ENCODE measurements around the gene PRUNE2. TPM values are rescaled to one million over a fixed set of nuclear protein-coding genes. Genes with fewer than 3 reads are reported as not detected.
"Not testable (repeated sequence)": the region's sequence is repeated elsewhere in the genome, so short reads cannot be mapped to it uniquely, and the experiment has no call there.

Gene PRUNE2
- total RNA-seq, 1 donor from 2014 or later = 7.8 TPM

DNA sequence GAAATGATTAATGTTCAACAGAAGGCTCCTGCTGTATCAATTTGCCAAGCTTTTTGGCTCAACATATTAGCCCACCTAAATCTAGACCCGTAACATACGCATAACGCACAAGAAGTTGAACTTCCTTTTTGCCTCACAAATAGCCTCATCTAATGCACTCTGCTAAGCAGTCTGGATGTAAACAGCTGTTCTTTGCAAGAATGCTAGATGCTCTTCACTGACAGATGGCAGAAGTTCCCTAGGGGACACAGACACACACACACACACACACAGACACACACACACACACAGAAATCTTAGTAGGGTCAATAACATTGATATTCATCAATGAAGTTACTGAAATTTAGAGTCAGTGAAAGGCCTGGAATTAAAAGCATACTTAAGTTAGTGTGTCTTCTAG is 154.9 kb downstream of the PRUNE2 start:
- H3K9ac ChIP-seq (ENCODE audit: low read depth in 1 of 3, low read length in 3 of 3) = no peak overlapping the region
- no peaks in the 10 kb centered on the region for H3K9me3 ChIP-seq (ENCODE audit: control insufficient read depth in 3 of 3, low read length in 3 of 3)
- no peaks in the 10 kb centered on the region for H3K36me3 ChIP-seq (ENCODE audit: control insufficient read depth in 3 of 3, insufficient read depth in 3 of 3, low read length in 3 of 3)
- no peaks in the 10 kb centered on the region for H3K4me1 ChIP-seq (ENCODE audit: control insufficient read depth in 3 of 3, insufficient read depth in 3 of 3, low read length in 3 of 3)
- H3K4me3 ChIP-seq (ENCODE audit: low read length in 3 of 3) = no peak overlapping the region
- no peaks in the 10 kb centered on the region for H3K27me3 ChIP-seq (ENCODE audit: control insufficient read depth in 3 of 3, insufficient read depth in 3 of 3, low read length in 3 of 3)
- no peak overlapping the region for H3K27ac ChIP-seq (ENCODE audit: low read depth, low read length)

- peaks cover 0 to 4% (median 0%) of the 10 kb centered on the region in 3 donors for H3K9me3 ChIP-seq (ENCODE audit: control insufficient read depth in 3 of 3, low read length in 3 of 3)
- H3K36me3 ChIP-seq (ENCODE audit: control insufficient read depth in 3 of 3, insufficient read depth in 3 of 3, low read length in 3 of 3) = no peaks in the 10 kb centered on the region
- no peaks in the 10 kb centered on the region for H3K27me3 ChIP-seq (ENCODE audit: control insufficient read depth in 3 of 3, insufficient read depth in 3 of 3, low read length in 3 of 3)
- H3K27ac ChIP-seq (ENCODE audit: low read depth, low read length) = no peak overlapping the region
- no peak overlapping the region for H3K9ac ChIP-seq (ENCODE audit: low read depth in 1 of 3, low read length in 3 of 3)
- no peak overlapping the region for H3K4me3 ChIP-seq (ENCODE audit: low read length in 3 of 3)
- H3K4me1 ChIP-seq (ENCODE audit: control insufficient read depth in 3 of 3, insufficient read depth in 3 of 3, low read length in 3 of 3) = no peaks in the 10 kb centered on the region
Measured at GRCh38 chr9:76744336-76744735, 161.6 kb downstream of the PRUNE2 start.

GRCh38 chr9:76743931-76744330 is 162.0 kb downstream of the PRUNE2 start:
- Histone ChIP-seq H3K27ac (ENCODE audit: low read depth, low read length) (no peak overlapping the region), H3K4me3 (ENCODE audit: low read length in 3 of 3) (no peak overlapping the region), H3K27me3 (ENCODE audit: control insufficient read depth in 3 of 3, insufficient read depth in 3 of 3, low read length in 3 of 3) (no peaks in the 10 kb centered on the region), H3K36me3 (ENCODE audit: control insufficient read depth in 3 of 3, insufficient read depth in 3 of 3, low read length in 3 of 3) (no peaks in the 10 kb centered on the region), H3K9me3 (ENCODE audit: control insufficient read depth in 3 of 3, low read length in 3 of 3) (peaks cover 0 to 4% (median 0%) of the 10 kb centered on the region in 3 donors), H3K4me1 (ENCODE audit: control insufficient read depth in 3 of 3, insufficient read depth in 3 of 3, low read length in 3 of 3) (no peaks in the 10 kb centered on the region), H3K9ac (ENCODE audit: low read depth in 1 of 3, low read length in 3 of 3) (no peak overlapping the region)

DNA sequence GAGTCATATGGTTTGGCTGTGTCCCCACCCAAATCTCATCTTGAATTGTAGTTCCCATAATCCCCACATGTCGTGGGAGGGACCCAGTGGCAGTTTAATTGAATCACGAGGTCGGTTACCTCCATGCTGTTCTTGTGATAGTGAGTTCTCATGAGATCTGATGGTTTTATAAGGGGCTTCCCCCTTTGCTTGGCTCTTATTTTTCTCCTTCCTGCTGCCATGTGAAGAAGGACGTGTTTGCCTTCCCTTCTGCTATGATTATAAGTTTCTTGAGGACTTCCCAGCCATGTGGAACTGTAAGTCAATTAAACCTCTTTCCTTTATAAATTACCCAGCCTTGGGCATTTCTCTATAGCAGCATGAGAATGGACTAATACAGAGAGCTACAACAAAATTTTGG is 163.0 kb downstream of the PRUNE2 start:
- H3K9me3 ChIP-seq (ENCODE audit: control insufficient read depth in 3 of 3, low read length in 3 of 3); H3K9ac ChIP-seq (ENCODE audit: low read depth in 1 of 3, low read length in 3 of 3); H3K4me3 ChIP-seq (ENCODE audit: low read length in 3 of 3); H3K27me3 ChIP-seq (ENCODE audit: control insufficient read depth in 3 of 3, insufficient read depth in 3 of 3, low read length in 3 of 3); H3K4me1 ChIP-seq (ENCODE audit: control insufficient read depth in 3 of 3, insufficient read depth in 3 of 3, low read length in 3 of 3); H3K36me3 ChIP-seq (ENCODE audit: control insufficient read depth in 3 of 3, insufficient read depth in 3 of 3, low read length in 3 of 3); H3K27ac ChIP-seq (ENCODE audit: low read depth, low read length): not testable (repeated sequence)

GRCh38 chr9:76741524-76741923 is 164.4 kb downstream of the PRUNE2 start:
- H3K27ac ChIP-seq (ENCODE audit: low read depth, low read length) = no peak overlapping the region
- H3K4me3 ChIP-seq (ENCODE audit: low read length in 3 of 3) = no peak overlapping the region
- peaks cover 0 to 4% (median 0%) of the 10 kb centered on the region in 3 donors for H3K9me3 ChIP-seq (ENCODE audit: control insufficient read depth in 3 of 3, low read length in 3 of 3)
- no peak overlapping the region for H3K9ac ChIP-seq (ENCODE audit: low read depth in 1 of 3, low read length in 3 of 3)
- H3K4me1 ChIP-seq (ENCODE audit: control insufficient read depth in 3 of 3, insufficient read depth in 3 of 3, low read length in 3 of 3) = no peaks in the 10 kb centered on the region
- no peaks in the 10 kb centered on the region for H3K27me3 ChIP-seq (ENCODE audit: control insufficient read depth in 3 of 3, insufficient read depth in 3 of 3, low read length in 3 of 3)
- H3K36me3 ChIP-seq (ENCODE audit: control insufficient read depth in 3 of 3, insufficient read depth in 3 of 3, low read length in 3 of 3) = no peaks in the 10 kb centered on the region

GRCh38 chr9:76738402-76738801 is 167.5 kb downstream of the PRUNE2 start:
- H3K4me3 ChIP-seq (ENCODE audit: low read length in 3 of 3) = no peak overlapping the region
- H3K27me3 ChIP-seq (ENCODE audit: control insufficient read depth in 3 of 3, insufficient read depth in 3 of 3, low read length in 3 of 3) = no peaks in the 10 kb centered on the region
- no peak overlapping the region for H3K9ac ChIP-seq (ENCODE audit: low read depth in 1 of 3, low read length in 3 of 3)
- no peak overlapping the region for H3K27ac ChIP-seq (ENCODE audit: low read depth, low read length)
- H3K9me3 ChIP-seq (ENCODE audit: control insufficient read depth in 3 of 3, low read length in 3 of 3) = no peaks in the 10 kb centered on the region
- no peaks in the 10 kb centered on the region for H3K36me3 ChIP-seq (ENCODE audit: control insufficient read depth in 3 of 3, insufficient read depth in 3 of 3, low read length in 3 of 3)
- H3K4me1 ChIP-seq (ENCODE audit: control insufficient read depth in 3 of 3, insufficient read depth in 3 of 3, low read length in 3 of 3) = no peaks in the 10 kb centered on the region

GRCh38 chr9:76737154-76737902 is 168.6 kb downstream of the PRUNE2 start:
- Histone ChIP-seq H3K36me3 (ENCODE audit: control insufficient read depth in 3 of 3, insufficient read depth in 3 of 3, low read length in 3 of 3) (no peaks in the 10 kb centered on the region), H3K9ac (ENCODE audit: low read depth in 1 of 3, low read length in 3 of 3) (no peak overlapping the region), H3K27ac (ENCODE audit: low read depth, low read length) (no peak overlapping the region), H3K27me3 (ENCODE audit: control insufficient read depth in 3 of 3, insufficient read depth in 3 of 3, low read length in 3 of 3) (no peaks in the 10 kb centered on the region), H3K4me3 (ENCODE audit: low read length in 3 of 3) (no peak overlapping the region), H3K9me3 (ENCODE audit: control insufficient read depth in 3 of 3, low read length in 3 of 3) (no peaks in the 10 kb centered on the region), H3K4me1 (ENCODE audit: control insufficient read depth in 3 of 3, insufficient read depth in 3 of 3, low read length in 3 of 3) (no peaks in the 10 kb centered on the region)

DNA sequence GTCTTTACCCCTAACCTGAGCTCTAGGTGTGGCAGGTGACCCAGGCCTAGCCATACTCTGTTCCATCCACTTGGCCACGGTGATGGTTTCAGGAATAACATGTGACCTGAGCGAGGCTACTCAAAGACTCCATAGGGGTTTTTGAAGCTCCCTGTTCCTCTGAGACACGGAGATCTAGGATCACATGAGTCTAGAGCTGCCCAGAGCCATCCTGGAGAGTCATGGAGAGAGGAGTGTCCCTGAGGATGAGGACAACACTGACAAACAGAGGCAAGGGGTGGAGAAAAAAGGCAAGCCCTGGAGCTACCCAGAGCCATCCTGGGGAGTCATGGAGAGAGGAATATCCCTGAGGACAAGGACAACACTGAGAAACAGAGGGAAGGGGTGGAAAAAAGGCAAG is 171.2 kb downstream of the PRUNE2 start:
- no peak overlapping the region for H3K4me3 ChIP-seq (ENCODE audit: low read length in 3 of 3)
- H3K9me3 ChIP-seq (ENCODE audit: control insufficient read depth in 3 of 3, low read length in 3 of 3) = no peaks in the 10 kb centered on the region
- H3K27me3 ChIP-seq (ENCODE audit: control insufficient read depth in 3 of 3, insufficient read depth in 3 of 3, low read length in 3 of 3) = no peaks in the 10 kb centered on the region
- H3K9ac ChIP-seq (ENCODE audit: low read depth in 1 of 3, low read length in 3 of 3) = no peak overlapping the region
- H3K36me3 ChIP-seq (ENCODE audit: control insufficient read depth in 3 of 3, insufficient read depth in 3 of 3, low read length in 3 of 3) = no peaks in the 10 kb centered on the region
- no peaks in the 10 kb centered on the region for H3K4me1 ChIP-seq (ENCODE audit: control insufficient read depth in 3 of 3, insufficient read depth in 3 of 3, low read length in 3 of 3)
- no peak overlapping the region for H3K27ac ChIP-seq (ENCODE audit: low read depth, low read length)

DNA sequence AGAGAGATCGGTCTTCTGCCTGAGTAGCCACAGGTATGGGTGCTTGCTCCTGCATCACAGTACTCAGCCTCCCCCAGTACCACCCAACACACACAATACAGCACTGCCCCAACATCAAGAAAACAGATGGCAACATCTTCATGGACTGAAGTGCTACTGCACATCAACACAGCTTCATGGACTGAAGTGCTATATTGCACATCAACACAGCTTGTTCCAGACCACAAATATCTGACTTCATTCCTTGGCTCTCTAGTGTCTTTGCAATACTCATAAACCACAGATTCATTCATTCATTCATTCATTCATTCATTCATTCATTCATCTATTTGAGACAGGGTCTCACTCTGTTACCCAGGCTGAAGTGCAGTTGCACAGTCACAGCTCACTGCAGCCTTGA is 172.8 kb downstream of the PRUNE2 start:
- H3K27me3 ChIP-seq (ENCODE audit: control insufficient read depth in 3 of 3, insufficient read depth in 3 of 3, low read length in 3 of 3) = no peaks in the 10 kb centered on the region
- no peaks in the 10 kb centered on the region for H3K9me3 ChIP-seq (ENCODE audit: control insufficient read depth in 3 of 3, low read length in 3 of 3)
- H3K4me3 ChIP-seq (ENCODE audit: low read length in 3 of 3) = no peak overlapping the region
- H3K4me1 ChIP-seq (ENCODE audit: control insufficient read depth in 3 of 3, insufficient read depth in 3 of 3, low read length in 3 of 3) = no peaks in the 10 kb centered on the region
- H3K36me3 ChIP-seq (ENCODE audit: control insufficient read depth in 3 of 3, insufficient read depth in 3 of 3, low read length in 3 of 3) = no peaks in the 10 kb centered on the region
- no peak overlapping the region for H3K27ac ChIP-seq (ENCODE audit: low read depth, low read length)
- H3K9ac ChIP-seq (ENCODE audit: low read depth in 1 of 3, low read length in 3 of 3) = no peak overlapping the region

- Histone ChIP-seq H3K36me3 (ENCODE audit: control insufficient read depth in 3 of 3, insufficient read depth in 3 of 3, low read length in 3 of 3) (no peaks in the 10 kb centered on the region), H3K27ac (ENCODE audit: low read depth, low read length) (no peak overlapping the region), H3K4me3 (ENCODE audit: low read length in 3 of 3) (no peak overlapping the region), H3K9ac (ENCODE audit: low read depth in 1 of 3, low read length in 3 of 3) (no peak overlapping the region), H3K9me3 (ENCODE audit: control insufficient read depth in 3 of 3, low read length in 3 of 3) (no peaks in the 10 kb centered on the region), H3K4me1 (ENCODE audit: control insufficient read depth in 3 of 3, insufficient read depth in 3 of 3, low read length in 3 of 3) (no peaks in the 10 kb centered on the region), H3K27me3 (ENCODE audit: control insufficient read depth in 3 of 3, insufficient read depth in 3 of 3, low read length in 3 of 3) (no peaks in the 10 kb centered on the region)
Measured at GRCh38 chr9:76732341-76732958, 173.5 kb downstream of the PRUNE2 start.

All from skeletal muscle tissue (tissue), 4 donors.